ENCODE data around the gene GRID1. TPM values are rescaled to one million over a fixed set of nuclear protein-coding genes. Genes with fewer than 3 reads are reported as not detected.

Gene GRID1
- total RNA-seq, 1 donor from 2014 or later = 7.1 TPM

- no peak for TF ChIP-seq CTCF (IDR thresholded peaks at IDR 0.05)
- TF ChIP-seq POLR2AphosphoS5 (IDR thresholded peaks at IDR 0.05; ENCODE audit: insufficient read depth in 1 of 2, low read depth in 1 of 2) = no peak
- TF ChIP-seq POLR2A (IDR thresholded peaks at IDR 0.05) = no peak
- Histone ChIP-seq H3K27me3 (no peaks in the 10 kb centered on the region), H3K27ac (no peak overlapping the region), H3K4me3 (no peak overlapping the region), H3K4me1 (no peaks in the 10 kb centered on the region), H3K36me3 (no peaks in the 10 kb centered on the region), H3K9me3 (no peaks in the 10 kb centered on the region)
- intact Hi-C loops (cut with DNase I) = no loop called here
- DNase-seq (ENCODE audit: extremely low spot score in 2 of 2) = no peak
Measured at GRCh38 chr10:86122646-86123045, 243.9 kb downstream of the GRID1 start.

GRCh38 chr10:86121200-86121599, 245.4 kb downstream of the GRID1 start:
- DNase-seq (ENCODE audit: extremely low spot score in 2 of 2) = no peak
- H3K27me3 ChIP-seq = no peaks in the 10 kb centered on the region
- intact Hi-C loops (cut with DNase I) = no loop called here

GRCh38 chr10:86117051-86117450, 249.5 kb downstream of the GRID1 start:
- H3K4me1 ChIP-seq = no peaks in the 10 kb centered on the region
- TF ChIP-seq CTCF (IDR thresholded peaks at IDR 0.05) (no peak), POLR2AphosphoS5 (IDR thresholded peaks at IDR 0.05; ENCODE audit: insufficient read depth in 1 of 2, low read depth in 1 of 2) (no peak), POLR2A (IDR thresholded peaks at IDR 0.05) (no peak)
- no peak overlapping the region for H3K27ac ChIP-seq
- no peaks in the 10 kb centered on the region for H3K27me3 ChIP-seq
- H3K9me3 ChIP-seq = no peaks in the 10 kb centered on the region
- H3K4me3 ChIP-seq = no peak overlapping the region
- DNase-seq (ENCODE audit: extremely low spot score in 2 of 2) = no peak
- no peaks in the 10 kb centered on the region for H3K36me3 ChIP-seq
- intact Hi-C loops (cut with DNase I) = loop anchor here (5.0 kb wide), 1 partner anchor 800 kb away; no protein-coding TSS in a partner anchor

More at GRCh38 chr10:86121200-86121599, 245.4 kb downstream of the GRID1 start:
- Histone ChIP-seq H3K27ac (no peak overlapping the region), H3K4me1 (no peaks in the 10 kb centered on the region), H3K36me3 (no peaks in the 10 kb centered on the region), H3K4me3 (no peak overlapping the region), H3K9me3 (no peaks in the 10 kb centered on the region)
- TF ChIP-seq POLR2AphosphoS5 (IDR thresholded peaks at IDR 0.05; ENCODE audit: insufficient read depth in 1 of 2, low read depth in 1 of 2) (no peak), POLR2A (IDR thresholded peaks at IDR 0.05) (no peak), CTCF (IDR thresholded peaks at IDR 0.05) (no peak)

DNA sequence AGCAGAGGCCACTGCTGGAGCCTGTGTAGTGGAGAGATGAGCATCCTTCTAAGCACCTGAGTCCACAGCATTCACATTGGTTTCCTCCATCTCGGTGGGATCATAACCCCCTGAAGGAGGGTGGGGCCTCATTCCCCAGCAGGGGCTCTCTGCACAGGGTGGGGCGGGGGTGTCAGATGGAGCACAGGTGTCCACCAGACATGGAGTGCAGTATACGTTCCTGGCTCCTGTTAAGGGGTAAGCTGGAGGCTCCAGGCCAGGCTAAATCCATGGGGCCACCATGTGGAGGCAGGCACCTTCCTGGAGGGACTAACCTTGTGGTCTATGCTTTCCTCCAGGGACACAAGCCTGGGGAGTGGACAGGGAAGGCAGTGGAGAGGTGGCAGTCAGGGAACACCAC, 252.6 kb downstream of the GRID1 start:
- Histone ChIP-seq H3K27ac (no peak overlapping the region), H3K4me1 (no peaks in the 10 kb centered on the region), H3K27me3 (no peaks in the 10 kb centered on the region), H3K4me3 (no peak overlapping the region), H3K36me3 (no peaks in the 10 kb centered on the region), H3K9me3 (no peaks in the 10 kb centered on the region)
- no peak for TF ChIP-seq POLR2A (IDR thresholded peaks at IDR 0.05)
- no peak for TF ChIP-seq POLR2AphosphoS5 (IDR thresholded peaks at IDR 0.05; ENCODE audit: insufficient read depth in 1 of 2, low read depth in 1 of 2)
- TF ChIP-seq CTCF (IDR thresholded peaks at IDR 0.05) = no peak
- no peak for DNase-seq (ENCODE audit: extremely low spot score in 2 of 2)
- intact Hi-C loops (cut with DNase I) = no loop called here

- no peak for TF ChIP-seq POLR2AphosphoS5 (IDR thresholded peaks at IDR 0.05; ENCODE audit: insufficient read depth in 1 of 2, low read depth in 1 of 2)
- no peaks in the 10 kb centered on the region for H3K4me1 ChIP-seq
- no peak overlapping the region for H3K4me3 ChIP-seq
- H3K36me3 ChIP-seq = no peaks in the 10 kb centered on the region
- no peak for DNase-seq (ENCODE audit: extremely low spot score in 2 of 2)
- no peaks in the 10 kb centered on the region for H3K9me3 ChIP-seq
- H3K27ac ChIP-seq = no peak overlapping the region
- no peaks in the 10 kb centered on the region for H3K27me3 ChIP-seq
- intact Hi-C loops (cut with DNase I) = no loop called here
Measured at GRCh38 chr10:86113501-86113900, 253.1 kb downstream of the GRID1 start.
